Left ventricle myocardium inferior (tissue), 1 donor: ENCODE data around the gene HIP1. TPM values are rescaled to one million over a fixed set of nuclear protein-coding genes. Genes with fewer than 3 reads are reported as not detected.
"Not testable (repeated sequence)": the region's sequence is repeated elsewhere in the genome, so short reads cannot be mapped to it uniquely, and the experiment has no call there.

ENCODE experiments used
- DNase-seq: peaks from one replicate; pipeline ENCODE4 v3.0.0-alpha.2; 2020
- H3K27ac ChIP-seq: fragments of 200-600 bp; replicated peaks from 2 replicates; pipeline ENCODE4 v1.8.0; 2021
- H3K27me3 ChIP-seq: fragments of 200-600 bp; 2 replicates; pipeline ENCODE4 v1.8.0; 2021; ENCODE audit warnings: low read depth
- H3K36me3 ChIP-seq: fragments of 200-600 bp; 2 replicates; pipeline ENCODE4 v1.8.0; 2021
- H3K4me1 ChIP-seq: fragments of 200-600 bp; 2 replicates; pipeline ENCODE4 v1.8.0; 2021
- H3K4me3 ChIP-seq: fragments of 200-600 bp; 2 replicates; pipeline ENCODE4 v1.8.0; 2021; ENCODE audit warnings: mild to moderate bottlenecking, moderate library complexity
- H3K9me3 ChIP-seq: fragments of 200-600 bp; replicated peaks from 2 replicates; pipeline ENCODE4 v1.8.0; 2021
- intact Hi-C: fragments of 100-400 bp; cut with micrococcal nuclease; formaldehyde crosslinking; loops from one replicate; pipeline ENCODE4 v1.11.0; 2022
- long read RNA-seq: library from polyadenylated mRNA; unstranded; transcript quantifications from one replicate; pipeline ENCODE4 v2.0.0, GENCODE V29; 2021
- total RNA-seq: library from RNA; stranded (reverse); fragmentation: NEBNext Ultra II Directional; extraction: Animal tissue kit (Norgen Biotek cat#: 25700); gene quantifications from one replicate; pipeline ENCODE4 v1.2.1, GENCODE V29; 2021
- TF ChIP-seq, protein P1 (sequence below): fragments of 200-600 bp; IDR thresholded peaks from 2 replicates; pipeline ENCODE4 v1.8.0; 2021; ENCODE audit warnings: antibody characterized with exemption, mild to moderate bottlenecking, borderline replicate concordance
- donor health status: DM: no; HTN: yes; CAD: no; lungs with severe emphysema.

Gene HIP1
- total RNA-seq = 14.5 TPM
- long read RNA-seq, full-length matches to known transcripts = 3 of 15 reads
- long read RNA-seq, partial matches to known transcripts = 2 of 15 reads
- long read RNA-seq, other reads (novel, unspliced or antisense) = 10 of 15 reads

DNA sequence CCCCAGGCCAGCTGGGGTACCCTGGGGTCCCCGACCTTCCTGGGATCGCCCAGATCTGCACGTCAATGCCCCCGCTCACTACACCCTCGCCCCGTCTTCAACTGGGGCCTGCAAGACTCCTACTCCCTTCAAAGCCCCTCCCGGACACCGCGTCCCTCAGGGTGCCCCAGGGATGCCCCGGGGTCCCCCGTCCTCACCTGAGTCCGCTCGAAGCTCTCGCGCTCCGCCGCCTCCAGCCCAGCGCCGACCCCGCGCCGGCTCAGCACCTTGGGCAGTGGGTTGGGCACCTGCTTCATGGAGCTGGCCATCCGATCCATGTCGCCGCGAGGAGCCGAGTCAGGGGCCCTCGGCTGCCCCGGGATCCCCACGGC is at the start of gene HIP1:
Gene HIP1 (minus strand): TSS at position 338 of the 371 bp plus-strand sequence. CDS start 21 bp downstream, at position 317.
- no peak for DNase-seq
- intact Hi-C loops = no loop called here
- Histone ChIP-seq H3K9me3 (no peaks in the 10 kb centered on the region), H3K27me3 (no peaks in the 10 kb centered on the region), H3K4me1 (peaks cover 49% of the 10 kb centered on the region), H3K36me3 (no peaks in the 10 kb centered on the region), H3K27ac (peak within 1 kb of the TSS; percentile 92), H3K4me3 (peak within 1 kb of the TSS; percentile 100)
- TF ChIP-seq, protein P1, sequence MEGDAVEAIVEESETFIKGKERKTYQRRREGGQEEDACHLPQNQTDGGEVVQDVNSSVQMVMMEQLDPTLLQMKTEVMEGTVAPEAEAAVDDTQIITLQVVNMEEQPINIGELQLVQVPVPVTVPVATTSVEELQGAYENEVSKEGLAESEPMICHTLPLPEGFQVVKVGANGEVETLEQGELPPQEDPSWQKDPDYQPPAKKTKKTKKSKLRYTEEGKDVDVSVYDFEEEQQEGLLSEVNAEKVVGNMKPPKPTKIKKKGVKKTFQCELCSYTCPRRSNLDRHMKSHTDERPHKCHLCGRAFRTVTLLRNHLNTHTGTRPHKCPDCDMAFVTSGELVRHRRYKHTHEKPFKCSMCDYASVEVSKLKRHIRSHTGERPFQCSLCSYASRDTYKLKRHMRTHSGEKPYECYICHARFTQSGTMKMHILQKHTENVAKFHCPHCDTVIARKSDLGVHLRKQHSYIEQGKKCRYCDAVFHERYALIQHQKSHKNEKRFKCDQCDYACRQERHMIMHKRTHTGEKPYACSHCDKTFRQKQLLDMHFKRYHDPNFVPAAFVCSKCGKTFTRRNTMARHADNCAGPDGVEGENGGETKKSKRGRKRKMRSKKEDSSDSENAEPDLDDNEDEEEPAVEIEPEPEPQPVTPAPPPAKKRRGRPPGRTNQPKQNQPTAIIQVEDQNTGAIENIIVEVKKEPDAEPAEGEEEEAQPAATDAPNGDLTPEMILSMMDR = no peak

DNA sequence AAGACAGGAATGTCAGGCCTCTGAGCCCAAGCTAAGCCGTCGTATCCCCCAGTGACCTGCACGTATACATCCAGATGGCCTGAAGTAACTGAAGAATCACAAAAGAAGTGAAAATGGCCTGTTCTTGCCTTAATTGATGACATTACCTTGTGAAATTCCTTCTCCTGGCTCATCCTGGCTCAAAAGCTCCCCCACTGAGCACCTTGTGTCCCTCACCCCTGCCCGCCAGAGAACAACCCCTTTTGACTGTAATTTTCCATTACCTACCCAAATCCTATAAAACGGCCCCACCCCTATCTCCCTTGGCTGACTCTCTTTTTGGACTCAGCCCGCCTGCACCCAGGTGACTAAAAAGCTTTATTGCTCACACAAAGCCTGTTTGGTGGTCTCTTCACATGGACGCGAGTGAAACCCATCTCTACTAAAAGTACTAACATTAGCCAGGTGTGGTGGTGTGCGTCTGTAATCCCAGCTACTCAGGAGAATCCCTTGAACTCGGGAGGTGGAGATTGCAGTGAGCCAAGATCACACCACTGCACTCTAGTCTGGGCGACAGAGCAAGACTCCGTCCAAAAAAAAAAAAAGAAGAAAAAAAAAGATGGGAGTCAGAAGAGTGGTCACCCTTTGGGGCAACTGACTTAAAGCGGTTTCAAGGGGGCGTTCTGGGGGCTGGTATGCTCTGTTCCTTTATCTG is 49.6 kb upstream of the HIP1 start:
- H3K4me1 ChIP-seq, H3K36me3 ChIP-seq, intact Hi-C loops, H3K27me3 ChIP-seq, H3K9me3 ChIP-seq, DNase-seq, H3K27ac ChIP-seq, H3K4me3 ChIP-seq: not testable (repeated sequence)

DNA sequence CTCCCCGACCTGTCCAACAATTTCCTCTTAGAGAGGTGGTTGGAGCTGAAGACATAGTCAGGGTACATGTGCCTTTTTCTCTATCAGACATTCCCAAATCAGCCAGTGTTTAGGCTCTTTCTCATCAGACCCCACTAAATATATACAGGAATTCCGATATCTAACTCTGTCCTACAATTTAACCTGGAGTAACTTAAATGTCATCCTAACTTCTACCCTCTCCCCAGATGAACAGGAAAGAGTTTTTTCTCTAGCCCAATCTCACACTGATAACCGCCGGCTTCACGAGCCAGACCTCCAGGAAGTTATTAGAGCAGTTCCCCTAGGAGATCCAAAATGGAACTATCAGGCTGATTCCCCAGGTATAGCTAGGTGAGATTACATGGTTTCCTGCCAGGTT is 44.3 kb upstream of the HIP1 start:
- H3K9me3 ChIP-seq, intact Hi-C loops, H3K27ac ChIP-seq, H3K36me3 ChIP-seq, DNase-seq, H3K4me1 ChIP-seq, H3K4me3 ChIP-seq: not testable (repeated sequence)
- H3K27me3 ChIP-seq = peaks cover 15% of the 10 kb centered on the region

DNA sequence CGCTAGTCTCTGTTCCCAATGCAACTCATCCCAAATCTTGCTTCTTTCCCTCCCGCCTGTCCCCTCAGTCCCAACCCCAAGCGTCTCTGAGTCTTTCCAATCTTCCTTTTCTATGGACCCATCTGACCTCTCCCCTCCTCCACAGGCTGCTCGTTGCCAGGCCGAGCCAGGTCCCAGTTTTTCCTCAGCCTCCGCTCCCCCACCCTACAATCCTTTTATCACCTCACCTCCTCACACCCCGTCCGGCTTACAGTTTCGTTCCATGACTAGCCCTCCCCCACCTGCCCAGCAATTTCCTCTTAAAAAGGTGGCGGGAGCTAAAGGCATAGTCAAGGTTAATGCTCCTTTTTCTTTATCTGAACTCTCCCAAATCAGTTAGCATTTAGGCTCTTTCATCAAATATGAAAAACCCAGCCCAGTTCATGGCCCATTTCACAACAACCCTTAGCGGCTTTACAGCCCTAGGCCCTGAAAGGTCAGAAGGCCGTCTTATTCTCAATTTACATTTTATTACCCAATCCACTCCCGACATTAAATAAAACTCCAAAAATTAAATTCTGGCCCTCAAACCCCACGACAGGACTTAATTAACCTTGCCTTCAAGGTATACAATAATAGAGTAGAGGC is 42.0 kb upstream of the HIP1 start:
- peaks cover 15% of the 10 kb centered on the region for H3K27me3 ChIP-seq
- DNase-seq, H3K4me1 ChIP-seq, intact Hi-C loops, H3K4me3 ChIP-seq, H3K27ac ChIP-seq, H3K9me3 ChIP-seq, H3K36me3 ChIP-seq: not testable (repeated sequence)

DNA sequence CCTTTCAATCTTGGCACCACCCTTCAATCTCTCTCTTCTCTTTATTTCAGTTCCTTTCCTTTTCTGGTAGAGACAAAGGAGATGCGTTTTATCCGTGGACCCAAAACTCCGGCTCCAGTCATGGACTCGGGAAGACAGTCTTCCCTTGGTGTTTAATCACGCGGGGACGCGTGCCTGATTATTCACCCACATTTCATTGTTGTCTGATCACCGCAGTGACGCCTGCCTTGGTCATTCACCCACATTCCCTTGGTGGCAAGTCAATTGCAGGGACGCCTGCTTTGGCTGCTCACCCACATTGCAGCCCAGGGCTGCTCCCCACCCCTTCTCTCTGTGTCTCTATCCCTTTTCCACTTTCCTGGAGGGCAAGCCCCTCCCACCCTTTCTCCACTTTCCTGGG is 40.8 kb upstream of the HIP1 start:
- peaks cover 15% of the 10 kb centered on the region for H3K27me3 ChIP-seq
- DNase-seq, H3K4me3 ChIP-seq, H3K9me3 ChIP-seq, H3K4me1 ChIP-seq, H3K27ac ChIP-seq, intact Hi-C loops, H3K36me3 ChIP-seq: not testable (repeated sequence)

DNA sequence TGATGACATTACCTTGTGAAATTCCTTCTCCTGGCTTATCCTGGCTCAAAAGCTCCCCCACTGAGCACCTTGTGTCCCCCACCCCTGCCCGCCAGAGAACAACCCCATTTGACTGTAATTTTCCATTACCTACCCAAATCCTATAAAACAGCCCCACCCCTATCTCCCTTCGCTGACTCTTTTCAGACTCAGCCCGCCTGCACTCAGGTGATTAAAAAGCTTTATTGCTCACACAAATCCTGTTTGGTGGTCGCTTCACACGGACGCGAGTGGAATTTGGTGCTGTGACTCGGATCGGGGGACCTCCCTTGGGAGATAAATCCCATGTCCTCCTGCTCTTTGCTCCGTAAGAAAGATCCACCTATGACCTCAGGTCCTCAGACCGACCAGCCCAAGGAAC is 40.3 kb upstream of the HIP1 start:
- H3K27ac ChIP-seq, H3K9me3 ChIP-seq, H3K36me3 ChIP-seq, H3K4me1 ChIP-seq, intact Hi-C loops, H3K4me3 ChIP-seq, DNase-seq: not testable (repeated sequence)
- H3K27me3 ChIP-seq = peaks cover 15% of the 10 kb centered on the region

DNA sequence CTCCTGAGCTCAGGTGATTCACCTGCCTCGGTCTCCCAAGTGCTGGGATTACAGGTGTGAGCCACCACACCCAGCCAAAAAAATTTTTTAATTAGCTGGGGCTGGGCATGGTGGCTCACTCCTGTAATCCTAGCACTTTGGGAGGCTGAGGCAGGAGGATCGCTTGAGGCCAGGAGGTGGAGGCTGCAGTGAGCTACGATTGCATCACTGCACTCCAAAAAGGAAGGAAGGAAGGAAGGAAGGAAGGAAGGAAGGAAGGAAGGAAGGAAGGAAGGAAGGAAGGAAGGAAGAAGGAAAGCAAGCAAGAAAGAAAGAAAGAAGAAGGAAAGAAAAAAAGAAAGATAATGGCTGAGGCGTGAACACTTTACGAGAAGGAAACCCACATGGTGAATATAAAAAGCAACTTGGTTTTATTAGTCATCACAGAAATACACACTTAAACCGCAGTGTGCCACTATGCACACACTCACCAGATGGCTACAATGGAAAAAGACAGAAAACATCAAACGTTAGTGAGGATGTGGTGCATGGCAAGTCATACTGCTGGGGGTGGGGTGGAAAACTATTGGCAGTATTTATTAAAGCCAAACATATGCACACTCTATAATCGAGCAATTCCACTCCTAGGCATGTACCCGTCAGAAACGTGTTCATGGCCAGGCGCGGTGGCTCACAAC is 37.7 kb upstream of the HIP1 start:
- Histone ChIP-seq H3K27me3 (peaks cover 15% of the 10 kb centered on the region), H3K27ac (no peak overlapping the region), H3K9me3 (no peaks in the 10 kb centered on the region), H3K36me3 (no peaks in the 10 kb centered on the region), H3K4me3 (no peak overlapping the region), H3K4me1 (no peaks in the 10 kb centered on the region)
- TF ChIP-seq, protein P1 = no peak
- intact Hi-C loops = no loop called here
- no peak for DNase-seq

DNA sequence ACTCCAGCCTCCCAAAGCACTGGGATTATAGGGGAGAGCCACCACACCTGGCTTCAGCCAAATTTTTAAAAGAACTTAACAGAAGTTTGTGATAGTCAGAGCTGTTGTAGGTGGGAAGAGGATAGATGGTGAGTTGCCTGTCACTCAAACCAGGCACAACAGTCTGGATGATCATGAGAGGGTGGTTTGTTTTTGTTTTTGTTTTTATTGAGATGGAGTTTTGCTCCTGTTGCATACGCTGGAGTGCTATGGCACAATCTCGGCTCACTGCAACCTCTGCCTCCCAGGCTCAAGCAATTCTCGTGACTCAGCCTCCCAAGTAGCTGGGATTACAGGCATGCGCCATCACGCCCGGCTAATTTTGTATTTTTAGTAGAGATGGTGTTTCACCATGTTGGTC is 35.2 kb upstream of the HIP1 start:
- H3K27me3 ChIP-seq, H3K27ac ChIP-seq, H3K4me3 ChIP-seq, DNase-seq, H3K4me1 ChIP-seq, H3K9me3 ChIP-seq, intact Hi-C loops, H3K36me3 ChIP-seq: not testable (repeated sequence)
